Measurements from ENCODE around the gene OPCML. TPM values are rescaled to one million over a fixed set of nuclear protein-coding genes. Genes with fewer than 3 reads are reported as not detected.

Gene OPCML
- total RNA-seq, 1 experiment from 2014 or later = not detected

DNA sequence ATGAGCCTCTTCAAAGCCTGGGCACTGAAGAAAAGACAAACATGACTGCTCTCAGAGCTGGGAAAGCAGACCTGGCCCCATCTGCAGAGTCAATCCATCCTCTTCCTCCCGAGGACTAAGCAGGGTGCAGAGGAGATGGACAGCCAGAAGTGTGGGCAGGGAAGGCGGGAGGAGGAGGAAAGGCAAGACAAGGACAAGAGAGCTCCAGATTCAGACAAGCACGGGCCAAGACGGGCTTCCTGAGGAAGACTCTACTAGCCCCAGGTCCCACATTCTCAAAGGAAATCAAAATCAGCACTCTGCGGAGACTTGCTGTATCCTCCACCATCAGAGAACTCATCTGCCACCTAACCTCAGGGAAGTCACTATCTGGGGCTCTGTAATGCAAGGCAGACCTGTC lies 28.5 kb downstream of the OPCML start:
- POLR2A ChIA-PET = no interaction called here
- intact Hi-C loops (cut with micrococcal nuclease; ENCODE audit: unreplicated experiment) = loop anchor here (5.0 kb wide), 1 partner anchor 319 kb away; no protein-coding TSS in a partner anchor

GRCh38 chr11:133503236-133503635 lies 29.1 kb downstream of the OPCML start:
- no peak overlapping the region for H3K4me3 Mint-ChIP-seq (ENCODE audit: unreplicated experiment)
- intact Hi-C loops (cut with micrococcal nuclease; ENCODE audit: unreplicated experiment) = loop anchor here (5.0 kb wide), 1 partner anchor 319 kb away; no protein-coding TSS in a partner anchor
- no peaks in the 10 kb centered on the region for H3K36me3 Mint-ChIP-seq (ENCODE audit: insufficient read depth, unreplicated experiment)
- Histone ChIP-seq H3K36me3 (ENCODE audit: control insufficient read depth, insufficient read depth, low read length) (no peaks in the 10 kb centered on the region), H3K4me1 (no peaks in the 10 kb centered on the region), H3K4me3 (ENCODE audit: low read depth, low read length) (no peak overlapping the region), H3K9me3 (no peaks in the 10 kb centered on the region), H3K27me3 (replicated peaks; ENCODE audit: control insufficient read depth, insufficient read depth, low read length) (no peaks in the 10 kb centered on the region)
- CTCF ChIA-PET = no interaction called here
- POLR2A ChIA-PET = no interaction called here
- TF ChIP-seq CTCF (IDR thresholded peaks at IDR 0.05; ENCODE audit: insufficient read depth in 1 of 2, low read depth in 1 of 2, low read length in 1 of 2, severe bottlenecking in 1 of 2, unreplicated experiment in 1 of 2) = no peak
- no peak for DNase-seq
- H3K9me3 Mint-ChIP-seq (ENCODE audit: unreplicated experiment) = no peaks in the 10 kb centered on the region
- BruUV-seq (replicated peaks) = no TSS peak
- no peaks in the 10 kb centered on the region for H3K4me1 Mint-ChIP-seq (ENCODE audit: low read depth, unreplicated experiment)
- no peak overlapping the region for H3K27ac Mint-ChIP-seq (ENCODE audit: unreplicated experiment)
- H3K27me3 Mint-ChIP-seq (ENCODE audit: insufficient read depth, unreplicated experiment) = peaks cover 14% of the 10 kb centered on the region

More for the DNA sequence above, 28.5 kb downstream of the OPCML start:
- DNase-seq = no peak
- H3K27ac Mint-ChIP-seq (ENCODE audit: unreplicated experiment) = no peak overlapping the region
- H3K9me3 ChIP-seq = no peaks in the 10 kb centered on the region
- no peaks in the 10 kb centered on the region for H3K9me3 Mint-ChIP-seq (ENCODE audit: unreplicated experiment)
- BruUV-seq (replicated peaks) = no TSS peak
- no peaks in the 10 kb centered on the region for H3K36me3 ChIP-seq (ENCODE audit: control insufficient read depth, insufficient read depth, low read length)
- no peaks in the 10 kb centered on the region for H3K27me3 ChIP-seq (replicated peaks; ENCODE audit: control insufficient read depth, insufficient read depth, low read length)
- no peaks in the 10 kb centered on the region for H3K4me1 ChIP-seq
- no peak overlapping the region for H3K4me3 Mint-ChIP-seq (ENCODE audit: unreplicated experiment)
- H3K4me1 Mint-ChIP-seq (ENCODE audit: low read depth, unreplicated experiment) = no peaks in the 10 kb centered on the region
- CTCF ChIA-PET = no interaction called here
- H3K27me3 Mint-ChIP-seq (ENCODE audit: insufficient read depth, unreplicated experiment) = peaks cover 14% of the 10 kb centered on the region
- H3K4me3 ChIP-seq (ENCODE audit: low read depth, low read length) = no peak overlapping the region
- H3K36me3 Mint-ChIP-seq (ENCODE audit: insufficient read depth, unreplicated experiment) = no peaks in the 10 kb centered on the region
- TF ChIP-seq CTCF (IDR thresholded peaks at IDR 0.05; ENCODE audit: insufficient read depth in 1 of 2, low read depth in 1 of 2, low read length in 1 of 2, severe bottlenecking in 1 of 2, unreplicated experiment in 1 of 2) = no peak

- H3K4me1 Mint-ChIP-seq (ENCODE audit: low read depth, unreplicated experiment) = no peaks in the 10 kb centered on the region
- BruUV-seq (replicated peaks) = no TSS peak
- Histone ChIP-seq H3K4me3 (ENCODE audit: low read depth, low read length) (no peak overlapping the region), H3K9me3 (no peaks in the 10 kb centered on the region), H3K27me3 (replicated peaks; ENCODE audit: control insufficient read depth, insufficient read depth, low read length) (no peaks in the 10 kb centered on the region), H3K36me3 (ENCODE audit: control insufficient read depth, insufficient read depth, low read length) (no peaks in the 10 kb centered on the region), H3K4me1 (no peaks in the 10 kb centered on the region)
- ChIA-PET POLR2A (no interaction called here), CTCF (no interaction called here)
- H3K36me3 Mint-ChIP-seq (ENCODE audit: insufficient read depth, unreplicated experiment) = no peaks in the 10 kb centered on the region
- H3K9me3 Mint-ChIP-seq (ENCODE audit: unreplicated experiment) = no peaks in the 10 kb centered on the region
- no peak for TF ChIP-seq CTCF (IDR thresholded peaks at IDR 0.05; ENCODE audit: insufficient read depth in 1 of 2, low read depth in 1 of 2, low read length in 1 of 2, severe bottlenecking in 1 of 2, unreplicated experiment in 1 of 2)
- H3K27me3 Mint-ChIP-seq (ENCODE audit: insufficient read depth, unreplicated experiment) = peaks cover 21% of the 10 kb centered on the region
- intact Hi-C loops (cut with micrococcal nuclease; ENCODE audit: unreplicated experiment) = loop anchor here (5.0 kb wide), 1 partner anchor 320 kb away; no protein-coding TSS in a partner anchor
- DNase-seq = no peak
- H3K4me3 Mint-ChIP-seq (ENCODE audit: unreplicated experiment) = no peak overlapping the region
- no peak overlapping the region for H3K27ac Mint-ChIP-seq (ENCODE audit: unreplicated experiment)
Observed at GRCh38 chr11:133501643-133502539, 30.4 kb downstream of the OPCML start.
